WTC11 (cell line): ENCODE data around the gene GLUD1. TPM values are rescaled to one million over a fixed set of nuclear protein-coding genes. Genes with fewer than 3 reads are reported as not detected.

Experiments
- ATAC-seq: fragments of 200-7000 bp; cut with Tn5 transposase; 2 replicates; pipeline ENCODE4 v1.10.0; 2021; ENCODE audit warnings: mild to moderate bottlenecking, moderate library complexity
- CTCF ChIA-PET: fragments of 300-600 bp; sonication (Branson Sonifier 250); formaldehyde crosslinking; loops from one replicate; lab custom pipeline; 2021; ENCODE audit warnings: antibody characterized with exemption; lab: Charles Lee
- POLR2A ChIA-PET: fragments of 350-600 bp; sonication (Branson Sonifier 250); formaldehyde crosslinking; loops from one replicate; lab custom pipeline; 2021; ENCODE audit warnings: antibody characterized with exemption; lab: Charles Lee
- DNase-seq: peaks from one replicate; pipeline ENCODE4 v3.0.0; 2021; ENCODE audit warnings: low spot score
- H3K27ac Mint-ChIP-seq: 2 replicates; pipeline ENCODE4 v1.8.0; 2021; ENCODE audit warnings: mixed read lengths
- H3K27me3 Mint-ChIP-seq: 2 replicates; pipeline ENCODE4 v1.8.0; 2021; ENCODE audit warnings: low read depth, mild to moderate bottlenecking, moderate library complexity, mixed read lengths
- H3K36me3 Mint-ChIP-seq: 2 replicates; pipeline ENCODE4 v1.8.0; 2021; ENCODE audit warnings: mixed read lengths
- H3K4me1 Mint-ChIP-seq: 2 replicates; pipeline ENCODE4 v1.8.0; 2022; ENCODE audit warnings: mixed read lengths
- H3K4me3 Mint-ChIP-seq: 2 replicates; pipeline ENCODE4 v1.8.0; 2021; ENCODE audit warnings: mild to moderate bottlenecking, moderate library complexity, mixed read lengths
- H3K9me3 Mint-ChIP-seq: 2 replicates; pipeline ENCODE4 v1.8.0; 2021; ENCODE audit warnings: mixed read lengths
- ATF1 ChIP-seq: sonication (generic); formaldehyde crosslinking; IDR thresholded peaks from 2 replicates; pipeline ENCODE4 v1.8.1; 2023; ENCODE audit warnings: mild to moderate bottlenecking, moderate library complexity, missing genetic modification reagents
- CREM ChIP-seq: sonication (generic); formaldehyde crosslinking; IDR thresholded peaks from 2 replicates; pipeline ENCODE4 v1.8.1; 2022; ENCODE audit warnings: mild to moderate bottlenecking, missing genetic modification reagents, moderate library complexity
- ELF4 ChIP-seq: sonication (generic); formaldehyde crosslinking; IDR thresholded peaks from 2 replicates; pipeline ENCODE4 v1.8.1; 2022; ENCODE audit warnings: low read depth, mild to moderate bottlenecking, moderate library complexity, missing genetic modification reagents
- EMX1 ChIP-seq: fragments of 250-450 bp; sonication (Bioruptor Pico); IDR thresholded peaks from 2 replicates; pipeline ENCODE4 v1.8.0; 2021; ENCODE audit warnings: mild to moderate bottlenecking
- FOXJ3 ChIP-seq: sonication (generic); formaldehyde crosslinking; IDR thresholded peaks from 2 replicates; pipeline ENCODE4 v1.9.0; 2021; ENCODE audit warnings: missing genetic modification reagents, mild to moderate bottlenecking, borderline replicate concordance
- FOXP4 ChIP-seq: sonication (generic); formaldehyde crosslinking; IDR thresholded peaks from 2 replicates; pipeline ENCODE4 v1.8.0; 2022; ENCODE audit warnings: mild to moderate bottlenecking, missing genetic modification reagents
- GRHL2 ChIP-seq: fragments of 250-450 bp; sonication (Bioruptor Pico); IDR thresholded peaks from 2 replicates; pipeline ENCODE4 v1.8.0; 2022; ENCODE audit warnings: mild to moderate bottlenecking, moderate library complexity; ENCODE audit not compliant: insufficient replicate concordance, severe bottlenecking
- HMGA2 ChIP-seq: fragments of 250-450 bp; sonication (Bioruptor Pico); IDR thresholded peaks from 2 replicates; pipeline ENCODE4 v1.4.0; 2021; ENCODE audit warnings: mild to moderate bottlenecking, moderate library complexity
- IRF1 ChIP-seq: sonication (generic); formaldehyde crosslinking; IDR thresholded peaks from 2 replicates; pipeline ENCODE4 v1.8.0; 2023; ENCODE audit warnings: missing genetic modification reagents
- IRF2 ChIP-seq: sonication (generic); formaldehyde crosslinking; IDR thresholded peaks from 2 replicates; pipeline ENCODE4 v1.8.0; 2022; ENCODE audit warnings: low read depth, missing genetic modification reagents, borderline replicate concordance
- JAZF1 ChIP-seq: fragments of 250-450 bp; sonication (Bioruptor Pico); IDR thresholded peaks from 2 replicates; pipeline ENCODE4 v1.9.0; 2021; ENCODE audit warnings: moderate library complexity, mild to moderate bottlenecking, inconsistent platforms
- MXD4 ChIP-seq: fragments of 250-450 bp; sonication (Bioruptor Pico); IDR thresholded peaks from 2 replicates; pipeline ENCODE4 v1.8.0; 2021; ENCODE audit warnings: mild to moderate bottlenecking, moderate library complexity, borderline replicate concordance
- OVOL2 ChIP-seq: fragments of 250-450 bp; sonication (Bioruptor Pico); IDR thresholded peaks from 2 replicates; pipeline ENCODE4 v1.9.0; 2021; ENCODE audit warnings: mild to moderate bottlenecking, borderline replicate concordance
- RELA ChIP-seq: sonication (generic); formaldehyde crosslinking; IDR thresholded peaks from 2 replicates; pipeline ENCODE4 v1.8.1; 2022; ENCODE audit warnings: missing genetic modification reagents, mild to moderate bottlenecking, borderline replicate concordance
- TEAD1 ChIP-seq: sonication (generic); formaldehyde crosslinking; IDR thresholded peaks from 2 replicates; pipeline ENCODE4 v1.8.0; 2022; ENCODE audit warnings: mild to moderate bottlenecking, missing genetic modification reagents
- ZNF263 ChIP-seq: sonication (generic); formaldehyde crosslinking; IDR thresholded peaks from 2 replicates; pipeline ENCODE4 v1.8.1; 2022; ENCODE audit warnings: low read depth, mild to moderate bottlenecking, moderate library complexity, missing genetic modification reagents
- ZNF396 ChIP-seq: fragments of 250-450 bp; sonication (Bioruptor Pico); IDR thresholded peaks from 2 replicates; pipeline ENCODE4 v1.8.0; 2021; ENCODE audit warnings: mild to moderate bottlenecking, moderate library complexity, borderline replicate concordance
- total RNA-seq: library from RNA; stranded (reverse); gene quantifications from 3 replicates; pipeline ENCODE4 v1.2.3, GENCODE V29; 2021
- TF ChIP-seq, protein P1 (sequence below): sonication (generic); formaldehyde crosslinking; IDR thresholded peaks from 2 replicates; pipeline ENCODE4 v1.8.1; 2022; ENCODE audit warnings: missing genetic modification reagents, borderline replicate concordance
- TF ChIP-seq, protein P2 (sequence below): sonication (generic); formaldehyde crosslinking; IDR thresholded peaks from 2 replicates; pipeline ENCODE4 v1.8.0; 2022; ENCODE audit warnings: mild to moderate bottlenecking, missing genetic modification reagents
- TF ChIP-seq, protein P3 (sequence below): sonication (generic); formaldehyde crosslinking; IDR thresholded peaks from 2 replicates; pipeline ENCODE4 v1.8.1; 2023; ENCODE audit warnings: mild to moderate bottlenecking, missing genetic modification reagents, borderline replicate concordance
- TF ChIP-seq, protein P4 (sequence below): fragments of 250-450 bp; sonication (Bioruptor Pico); IDR thresholded peaks from 2 replicates; pipeline ENCODE4 v1.9.0; 2021; ENCODE audit warnings: mild to moderate bottlenecking, borderline replicate concordance

Gene GLUD1
- total RNA-seq, 1 experiment from 2014 or later, result 98.2 TPM

DNA sequence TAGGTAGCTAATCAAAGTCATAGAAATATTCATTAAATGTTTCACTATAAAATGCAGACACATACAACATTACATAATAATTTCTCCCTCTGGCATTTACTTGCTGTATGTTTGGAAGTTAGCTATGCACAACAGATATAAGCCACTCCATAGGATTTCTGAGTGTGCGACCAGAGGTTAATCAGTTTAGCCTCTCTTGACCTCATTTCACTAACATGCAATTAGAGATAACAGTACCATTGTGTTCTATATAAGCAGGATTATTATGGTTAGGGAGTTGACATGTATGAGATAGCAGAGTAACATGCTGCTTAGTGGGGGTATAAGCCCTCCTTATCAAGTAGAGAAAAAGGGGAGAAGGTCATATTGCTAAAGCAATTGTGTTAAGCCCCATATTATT lies 26.4 kb downstream of the GLUD1 start:
- CTCF ChIA-PET, result no interaction called here
- H3K27ac Mint-ChIP-seq, result no peak overlapping the region
- H3K4me3 Mint-ChIP-seq, result no peak overlapping the region
- ATAC-seq (no peak), DNase-seq (no peak)
- no peaks in the 10 kb centered on the region for H3K4me1 Mint-ChIP-seq
- TF ChIP-seq FOXP4 (CRISPR knock-in tag), result no peak
- no peak for TF ChIP-seq OVOL2 (CRISPR knock-in tag)
- no peak for TF ChIP-seq ZNF396 (CRISPR knock-in tag)
- no peak for TF ChIP-seq CREM (CRISPR knock-in tag)
- no peak for TF ChIP-seq HMGA2 (CRISPR knock-in tag)
- no peak for TF ChIP-seq JAZF1
- TF ChIP-seq MXD4 (CRISPR knock-in tag), result no peak
- TF ChIP-seq ELF4 (CRISPR knock-in tag), result no peak
- no peak for TF ChIP-seq TEAD1 (CRISPR knock-in tag)
- TF ChIP-seq GRHL2 (CRISPR knock-in tag), result no peak
- no peak for TF ChIP-seq IRF2 (CRISPR knock-in tag)
- TF ChIP-seq, protein P1, sequence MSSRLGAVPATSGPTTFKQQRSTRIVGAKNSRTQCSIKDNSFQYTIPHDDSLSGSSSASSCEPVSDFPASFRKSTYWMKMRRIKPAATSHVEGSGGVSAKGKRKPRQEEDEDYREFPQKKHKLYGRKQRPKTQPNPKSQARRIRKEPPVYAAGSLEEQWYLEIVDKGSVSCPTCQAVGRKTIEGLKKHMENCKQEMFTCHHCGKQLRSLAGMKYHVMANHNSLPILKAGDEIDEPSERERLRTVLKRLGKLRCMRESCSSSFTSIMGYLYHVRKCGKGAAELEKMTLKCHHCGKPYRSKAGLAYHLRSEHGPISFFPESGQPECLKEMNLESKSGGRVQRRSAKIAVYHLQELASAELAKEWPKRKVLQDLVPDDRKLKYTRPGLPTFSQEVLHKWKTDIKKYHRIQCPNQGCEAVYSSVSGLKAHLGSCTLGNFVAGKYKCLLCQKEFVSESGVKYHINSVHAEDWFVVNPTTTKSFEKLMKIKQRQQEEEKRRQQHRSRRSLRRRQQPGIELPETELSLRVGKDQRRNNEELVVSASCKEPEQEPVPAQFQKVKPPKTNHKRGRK, result no peak
- no peak for TF ChIP-seq ATF1
- no peak for TF ChIP-seq IRF1 (CRISPR knock-in tag)
- TF ChIP-seq, protein P2, sequence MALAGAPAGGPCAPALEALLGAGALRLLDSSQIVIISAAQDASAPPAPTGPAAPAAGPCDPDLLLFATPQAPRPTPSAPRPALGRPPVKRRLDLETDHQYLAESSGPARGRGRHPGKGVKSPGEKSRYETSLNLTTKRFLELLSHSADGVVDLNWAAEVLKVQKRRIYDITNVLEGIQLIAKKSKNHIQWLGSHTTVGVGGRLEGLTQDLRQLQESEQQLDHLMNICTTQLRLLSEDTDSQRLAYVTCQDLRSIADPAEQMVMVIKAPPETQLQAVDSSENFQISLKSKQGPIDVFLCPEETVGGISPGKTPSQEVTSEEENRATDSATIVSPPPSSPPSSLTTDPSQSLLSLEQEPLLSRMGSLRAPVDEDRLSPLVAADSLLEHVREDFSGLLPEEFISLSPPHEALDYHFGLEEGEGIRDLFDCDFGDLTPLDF (CRISPR knock-in tag), result no peak
- TF ChIP-seq ZNF263, result no peak
- TF ChIP-seq EMX1, result no peak
- no peak for TF ChIP-seq FOXJ3
- no peaks in the 10 kb centered on the region for H3K9me3 Mint-ChIP-seq
- H3K36me3 Mint-ChIP-seq, result peaks cover 46% of the 10 kb centered on the region
- POLR2A ChIA-PET, result no interaction called here
- H3K27me3 Mint-ChIP-seq, result no peaks in the 10 kb centered on the region

DNA sequence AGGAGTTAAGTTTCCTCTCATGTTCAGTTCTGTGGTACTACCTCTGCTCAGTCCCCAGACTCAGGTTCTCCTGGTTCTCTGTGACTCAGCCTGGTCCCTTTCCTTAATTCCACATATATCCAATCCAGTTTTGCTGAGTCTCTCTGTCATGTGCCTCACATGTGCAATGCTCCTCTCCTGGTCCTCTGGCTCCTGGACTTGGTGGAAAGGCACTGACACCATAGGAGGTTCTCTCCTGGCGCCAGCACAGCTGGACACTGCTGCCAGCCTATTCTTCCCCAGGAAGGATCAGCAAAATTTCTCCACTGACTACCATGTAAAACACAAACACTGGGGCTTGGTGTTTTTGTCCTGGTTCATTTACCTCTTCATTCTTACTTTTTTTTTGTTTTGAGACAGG lies 27.8 kb downstream of the GLUD1 start:
- DNase-seq, result no peak
- H3K36me3 Mint-ChIP-seq, result peaks cover 47% of the 10 kb centered on the region
- no peak overlapping the region for H3K4me3 Mint-ChIP-seq
- CTCF ChIA-PET, result no interaction called here
- no peak overlapping the region for H3K27ac Mint-ChIP-seq
- H3K4me1 Mint-ChIP-seq, result no peaks in the 10 kb centered on the region
- H3K9me3 Mint-ChIP-seq, result no peaks in the 10 kb centered on the region
- POLR2A ChIA-PET, result no interaction called here
- no peaks in the 10 kb centered on the region for H3K27me3 Mint-ChIP-seq
- no peak for ATAC-seq
- TF ChIP-seq ZNF263 (no peak), RELA (CRISPR knock-in tag) (no peak)
- TF ChIP-seq, protein P3, sequence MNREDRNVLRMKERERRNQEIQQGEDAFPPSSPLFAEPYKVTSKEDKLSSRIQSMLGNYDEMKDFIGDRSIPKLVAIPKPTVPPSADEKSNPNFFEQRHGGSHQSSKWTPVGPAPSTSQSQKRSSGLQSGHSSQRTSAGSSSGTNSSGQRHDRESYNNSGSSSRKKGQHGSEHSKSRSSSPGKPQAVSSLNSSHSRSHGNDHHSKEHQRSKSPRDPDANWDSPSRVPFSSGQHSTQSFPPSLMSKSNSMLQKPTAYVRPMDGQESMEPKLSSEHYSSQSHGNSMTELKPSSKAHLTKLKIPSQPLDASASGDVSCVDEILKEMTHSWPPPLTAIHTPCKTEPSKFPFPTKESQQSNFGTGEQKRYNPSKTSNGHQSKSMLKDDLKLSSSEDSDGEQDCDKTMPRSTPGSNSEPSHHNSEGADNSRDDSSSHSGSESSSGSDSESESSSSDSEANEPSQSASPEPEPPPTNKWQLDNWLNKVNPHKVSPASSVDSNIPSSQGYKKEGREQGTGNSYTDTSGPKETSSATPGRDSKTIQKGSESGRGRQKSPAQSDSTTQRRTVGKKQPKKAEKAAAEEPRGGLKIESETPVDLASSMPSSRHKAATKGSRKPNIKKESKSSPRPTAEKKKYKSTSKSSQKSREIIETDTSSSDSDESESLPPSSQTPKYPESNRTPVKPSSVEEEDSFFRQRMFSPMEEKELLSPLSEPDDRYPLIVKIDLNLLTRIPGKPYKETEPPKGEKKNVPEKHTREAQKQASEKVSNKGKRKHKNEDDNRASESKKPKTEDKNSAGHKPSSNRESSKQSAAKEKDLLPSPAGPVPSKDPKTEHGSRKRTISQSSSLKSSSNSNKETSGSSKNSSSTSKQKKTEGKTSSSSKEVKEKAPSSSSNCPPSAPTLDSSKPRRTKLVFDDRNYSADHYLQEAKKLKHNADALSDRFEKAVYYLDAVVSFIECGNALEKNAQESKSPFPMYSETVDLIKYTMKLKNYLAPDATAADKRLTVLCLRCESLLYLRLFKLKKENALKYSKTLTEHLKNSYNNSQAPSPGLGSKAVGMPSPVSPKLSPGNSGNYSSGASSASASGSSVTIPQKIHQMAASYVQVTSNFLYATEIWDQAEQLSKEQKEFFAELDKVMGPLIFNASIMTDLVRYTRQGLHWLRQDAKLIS, result no peak
- TF ChIP-seq, protein P4, sequence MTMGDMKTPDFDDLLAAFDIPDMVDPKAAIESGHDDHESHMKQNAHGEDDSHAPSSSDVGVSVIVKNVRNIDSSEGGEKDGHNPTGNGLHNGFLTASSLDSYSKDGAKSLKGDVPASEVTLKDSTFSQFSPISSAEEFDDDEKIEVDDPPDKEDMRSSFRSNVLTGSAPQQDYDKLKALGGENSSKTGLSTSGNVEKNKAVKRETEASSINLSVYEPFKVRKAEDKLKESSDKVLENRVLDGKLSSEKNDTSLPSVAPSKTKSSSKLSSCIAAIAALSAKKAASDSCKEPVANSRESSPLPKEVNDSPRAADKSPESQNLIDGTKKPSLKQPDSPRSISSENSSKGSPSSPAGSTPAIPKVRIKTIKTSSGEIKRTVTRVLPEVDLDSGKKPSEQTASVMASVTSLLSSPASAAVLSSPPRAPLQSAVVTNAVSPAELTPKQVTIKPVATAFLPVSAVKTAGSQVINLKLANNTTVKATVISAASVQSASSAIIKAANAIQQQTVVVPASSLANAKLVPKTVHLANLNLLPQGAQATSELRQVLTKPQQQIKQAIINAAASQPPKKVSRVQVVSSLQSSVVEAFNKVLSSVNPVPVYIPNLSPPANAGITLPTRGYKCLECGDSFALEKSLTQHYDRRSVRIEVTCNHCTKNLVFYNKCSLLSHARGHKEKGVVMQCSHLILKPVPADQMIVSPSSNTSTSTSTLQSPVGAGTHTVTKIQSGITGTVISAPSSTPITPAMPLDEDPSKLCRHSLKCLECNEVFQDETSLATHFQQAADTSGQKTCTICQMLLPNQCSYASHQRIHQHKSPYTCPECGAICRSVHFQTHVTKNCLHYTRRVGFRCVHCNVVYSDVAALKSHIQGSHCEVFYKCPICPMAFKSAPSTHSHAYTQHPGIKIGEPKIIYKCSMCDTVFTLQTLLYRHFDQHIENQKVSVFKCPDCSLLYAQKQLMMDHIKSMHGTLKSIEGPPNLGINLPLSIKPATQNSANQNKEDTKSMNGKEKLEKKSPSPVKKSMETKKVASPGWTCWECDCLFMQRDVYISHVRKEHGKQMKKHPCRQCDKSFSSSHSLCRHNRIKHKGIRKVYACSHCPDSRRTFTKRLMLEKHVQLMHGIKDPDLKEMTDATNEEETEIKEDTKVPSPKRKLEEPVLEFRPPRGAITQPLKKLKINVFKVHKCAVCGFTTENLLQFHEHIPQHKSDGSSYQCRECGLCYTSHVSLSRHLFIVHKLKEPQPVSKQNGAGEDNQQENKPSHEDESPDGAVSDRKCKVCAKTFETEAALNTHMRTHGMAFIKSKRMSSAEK (CRISPR knock-in tag), result no peak
